K562 (cell line): Measurements from ENCODE around the gene BRDT. TPM values are rescaled to one million over a fixed set of nuclear protein-coding genes. Genes with fewer than 3 reads are reported as not detected.
"Not testable (repeated sequence)": the region's sequence is repeated elsewhere in the genome, so short reads cannot be mapped to it uniquely, and the experiment has no call there.

Source experiments
- ATAC-seq: fragments of 200-7000 bp; cut with Tn5 transposase; 3 replicates; pipeline ENCODE4 v1.9.1; 2020; ENCODE audit warnings: moderate library complexity
- BruUV-seq: library from RNA; stranded (reverse); fragments of 400-500 nt; replicated peaks from 2 replicates; lab custom pipeline; 2021; lab: Mats Ljungman, UMichigan
- CTCF ChIA-PET: fragments of 300-600 bp; formaldehyde crosslinking; extraction: SDS; loops from one replicate; lab custom pipeline; 2021; ENCODE audit warnings: low intra/inter-chr PET ratio; lab: Yijun Ruan, JAX
- POLR2A ChIA-PET: fragments of 300-600, 350-650 bp; sonication (Branson Sonifier 250); formaldehyde crosslinking; extraction: SDS; loops from one replicate; lab custom pipeline; 2021; ENCODE audit warnings: antibody characterized with exemption, inconsistent platforms; lab: Yijun Ruan, JAX
- DNase-seq, 4 experiments: peaks; one replicate each; pipeline versions ENCODE4 v3.0.0 to v3.0.0-alpha.2; 2011 to 2018; ENCODE audit warnings: low spot score in 3 of 4, mixed read lengths in 3 of 4; ENCODE audit errors: extremely low read depth in 1 of 4
- FAIRE-seq: peaks from 2 replicates; lab custom pipeline; 2011; peaks lifted over from hg19 to GRCh38; lab: Jason Lieb, UNC
- H2AFZ ChIP-seq: 2 replicates; pipeline ENCODE4 v1.6.0; 2011; ENCODE audit warnings: low read depth, low read length, control low read depth, inconsistent platforms
- H3K27ac ChIP-seq: fragments of 200-600 bp; 3 replicates; pipeline ENCODE4 v1.8.0; 2011; ENCODE audit warnings: low read depth, mild to moderate bottlenecking, control low read depth, inconsistent platforms, low read length, moderate library complexity, mixed read lengths; ENCODE audit errors: extremely low read depth
- H3K27me3 ChIP-seq, 2 experiments: fragments of 300-600 bp in 1 of 2; 2 replicates in 1 of 2; 3 replicates in 1 of 2; pipeline versions ENCODE4 v1.6.0 to v1.8.0; 2011; ENCODE audit warnings: inconsistent platforms in 2 of 2, low read length in 2 of 2, mild to moderate bottlenecking in 1 of 2, mixed read lengths in 1 of 2, moderate library complexity in 1 of 2; ENCODE audit not compliant: control insufficient read depth in 2 of 2, insufficient read depth in 2 of 2
- H3K36me3 ChIP-seq: fragments of 300-600 bp; 3 replicates; pipeline ENCODE4 v1.8.0; 2011; ENCODE audit warnings: mild to moderate bottlenecking, low read length, inconsistent platforms; ENCODE audit not compliant: control insufficient read depth, insufficient read depth
- H3K4me1 ChIP-seq, 2 experiments: fragments of 200-600 bp in 1 of 2; replicated peaks in 1 of 2; 2 replicates in 1 of 2; 3 replicates in 1 of 2; pipeline versions ENCODE4 v1.5.1 to v1.8.0; 2011; ENCODE audit warnings: inconsistent platforms in 2 of 2, low read length in 2 of 2, mild to moderate bottlenecking in 1 of 2, mixed read lengths in 1 of 2, moderate library complexity in 1 of 2; ENCODE audit not compliant: control insufficient read depth in 2 of 2, insufficient read depth in 2 of 2
- H3K4me2 ChIP-seq: 2 replicates; pipeline ENCODE4 v1.6.1; 2011; ENCODE audit warnings: low read length, control low read depth, inconsistent platforms, mixed read lengths; ENCODE audit not compliant: insufficient read depth
- H3K4me3 ChIP-seq: fragments of 200-600 bp; sonication (generic), shearing (Covaris generic); 2 replicates; pipeline ENCODE4 v1.5.1; 2016; ENCODE audit warnings: control low read depth, inconsistent platforms
- H3K79me2 ChIP-seq: fragments of 200-600 bp; 3 replicates; pipeline ENCODE4 v1.8.0; 2011; ENCODE audit warnings: low read length, inconsistent platforms; ENCODE audit not compliant: control insufficient read depth, insufficient read depth
- H3K9ac ChIP-seq, 2 experiments: 2 replicates each; pipeline versions ENCODE4 v1.6.0 to v1.6.1; 2011; ENCODE audit warnings: low read depth in 2 of 2, low read length in 2 of 2, control low read depth in 1 of 2, inconsistent platforms in 1 of 2, mild to moderate bottlenecking in 1 of 2, mixed read lengths in 1 of 2; ENCODE audit not compliant: insufficient read depth in 1 of 2
- H3K9me1 ChIP-seq: one replicate; pipeline ENCODE4 v1.6.0; 2011; ENCODE audit warnings: inconsistent platforms, mild to moderate bottlenecking, low read length, moderate library complexity; ENCODE audit not compliant: control insufficient read depth, insufficient read depth
- H3K9me3 ChIP-seq: replicated peaks from 2 replicates; pipeline ENCODE4 v1.5.1; 2011; ENCODE audit warnings: low read depth, low read length, inconsistent platforms; ENCODE audit not compliant: control insufficient read depth, insufficient read depth
- H4K20me1 ChIP-seq: replicated peaks from 2 replicates; pipeline ENCODE4 v1.6.1; 2011; ENCODE audit warnings: low read length, inconsistent platforms, mixed read lengths; ENCODE audit not compliant: control insufficient read depth, insufficient read depth
- CEBPB ChIP-seq: fragments of 450-650 bp; IDR thresholded peaks from 2 replicates; pipeline ENCODE4 v1.6.1; 2016; ENCODE audit warnings: missing genetic modification characterization, missing compliant biosample characterization
- FOXP1 ChIP-seq: sonication (generic); formaldehyde crosslinking; IDR thresholded peaks from 2 replicates; pipeline ENCODE4 v1.8.0; 2022; ENCODE audit warnings: mild to moderate bottlenecking, missing genetic modification reagents
- GABPB2 ChIP-seq: fragments of 250-450 bp; sonication (Bioruptor Pico); conservative IDR thresholded peaks from 2 replicates; pipeline ENCODE4 v1.5.1; 2021; ENCODE audit warnings: mild to moderate bottlenecking
- HOXB6 ChIP-seq: fragments of 250-450 bp; sonication (Bioruptor Pico); IDR thresholded peaks from 2 replicates; pipeline ENCODE4 v1.5.1; 2022; ENCODE audit warnings: mild to moderate bottlenecking, borderline replicate concordance
- KAT2B ChIP-seq: IDR thresholded peaks from one replicate; pipeline ENCODE4 v1.6.1; 2012; ENCODE audit warnings: low read depth, mild to moderate bottlenecking, control low read depth, inconsistent platforms, low read length, moderate library complexity
- KLF16 ChIP-seq: IDR thresholded peaks from 2 replicates; pipeline ENCODE4 v1.6.1; 2016; ENCODE audit warnings: antibody characterized with exemption
- MBD1 ChIP-seq: fragments of 250-450 bp; sonication (Bioruptor Pico); IDR thresholded peaks from 2 replicates; pipeline ENCODE4 v1.8.0; 2022; ENCODE audit warnings: inconsistent platforms
- OTX1 ChIP-seq: fragments of 450-650 bp; formaldehyde crosslinking; IDR thresholded peaks from 2 replicates; pipeline ENCODE4 v1.4.0; 2022; ENCODE audit warnings: mild to moderate bottlenecking
- PCBP1 ChIP-seq: fragments of 200-400 bp; formaldehyde crosslinking; IDR thresholded peaks from 2 replicates; pipeline ENCODE4 v1.6.1; 2018; ENCODE audit warnings: mild to moderate bottlenecking, low read depth, low read length; ENCODE audit not compliant: poor library complexity, severe bottlenecking
- PHF8 ChIP-seq: fragments of 200-600 bp; sonication (generic); IDR thresholded peaks from 2 replicates; pipeline ENCODE4 v1.6.1; 2012; ENCODE audit warnings: mixed run types, mild to moderate bottlenecking, inconsistent platforms, low read length, moderate library complexity, borderline replicate concordance
- SIX5 ChIP-seq, 2 experiments: IDR thresholded peaks; 2 replicates each; pipeline ENCODE4 v1.6.1; 2011; ENCODE audit warnings: low read length in 2 of 2, borderline replicate concordance in 1 of 2, low read depth in 1 of 2, mild to moderate bottlenecking in 1 of 2, moderate library complexity in 1 of 2; ENCODE audit not compliant: insufficient read depth in 1 of 2
- SLC30A9 ChIP-seq: fragments of 250-450 bp; sonication (Bioruptor Pico); IDR thresholded peaks from 2 replicates; pipeline ENCODE4 v1.8.0; 2022; ENCODE audit warnings: mild to moderate bottlenecking, moderate library complexity
- SUPT5H ChIP-seq: fragments of 450-650 bp; IDR thresholded peaks from 2 replicates; pipeline ENCODE4 v1.6.1; 2016
- WGBS: fragments of 100-300 bp; shearing (Covaris generic); methylation state at CpG from one replicate; pipeline ENCODE4 v1.1.6; 2016; ENCODE audit warnings: low coverage, mixed read lengths; ENCODE audit not compliant: insufficient coverage; ENCODE audit errors: missing lambda C conversion rate; 5-methylcytosine and 5-hydroxymethylcytosine counted together
- in situ Hi-C: fragments of 300-500 bp; cut with MboI; formaldehyde crosslinking; loops from 4 replicates; pipeline ENCODE4 v1.15.0; 2018; ENCODE audit warnings: inconsistent platforms, mixed read lengths
- intact Hi-C: fragments of 100-400 bp; cut with micrococcal nuclease; formaldehyde crosslinking; loops from 2 replicates; pipeline ENCODE4 v1.14.2; 2022
- polyA plus RNA-seq, 8 experiments: library from polyadenylated mRNA; depleted of rRNA in 4 of 8; stranded (reverse) in 5 of 8; unstranded in 3 of 8; fragments of >200 nt; fragmentation: Nextera tagmentation in 2 of 8; fragmentation: Illumina TruSeq in 1 of 8; extraction: Ambion mirVana in 2 of 8; extraction: Trizol in 1 of 8; gene quantifications; 2 replicates each; pipeline versions ENCODE4 v1.2.1 to v1.2.3, GENCODE V29; 2011 to 2014; ENCODE audit warnings: inconsistent platforms in 1 of 8, missing spikeins in 1 of 8
- total RNA-seq, 7 experiments: library from RNA; depleted of rRNA in 6 of 7; stranded (reverse); fragments of >200 nt in 6 of 7; fragmentation: Illumina TruSeq in 2 of 7; extraction: Trizol in 2 of 7; gene quantifications; 2 replicates each; pipeline versions ENCODE4 v1.2.1 to v1.2.3, GENCODE V29; 2011 to 2021; ENCODE audit warnings: low replicate concordance in 1 of 7

BRDT gene
- total and polyA plus RNA-seq, 9 of the 15 experiments (the other 6 are each of a cell fraction or from before 2014, with no cell fraction given), result 0.01 TPM; not detected in 8

- FAIRE-seq, H3K4me1 ChIP-seq, intact Hi-C loops, H3K9me3 ChIP-seq, POLR2A ChIA-PET, H3K36me3 ChIP-seq, H4K20me1 ChIP-seq, in situ Hi-C loops, CTCF ChIA-PET, H3K4me2 ChIP-seq, H2AFZ ChIP-seq, BruUV-seq, H3K9me1 ChIP-seq, ATAC-seq, H3K27ac ChIP-seq, DNase-seq, H3K79me2 ChIP-seq, H3K9ac ChIP-seq, H3K4me3 ChIP-seq: not testable (repeated sequence)
- 13% methylated on average over 14 of the region's 29 CpGs for WGBS
- H3K27me3 ChIP-seq, result peaks cover 10 to 25% of the 10 kb centered on the region in 2 experiments; a peak in 4 of 5 replicates
These were observed 76.8 kb downstream of the BRDT start for GRCh38 chr1:92026042-92026441.

DNA sequence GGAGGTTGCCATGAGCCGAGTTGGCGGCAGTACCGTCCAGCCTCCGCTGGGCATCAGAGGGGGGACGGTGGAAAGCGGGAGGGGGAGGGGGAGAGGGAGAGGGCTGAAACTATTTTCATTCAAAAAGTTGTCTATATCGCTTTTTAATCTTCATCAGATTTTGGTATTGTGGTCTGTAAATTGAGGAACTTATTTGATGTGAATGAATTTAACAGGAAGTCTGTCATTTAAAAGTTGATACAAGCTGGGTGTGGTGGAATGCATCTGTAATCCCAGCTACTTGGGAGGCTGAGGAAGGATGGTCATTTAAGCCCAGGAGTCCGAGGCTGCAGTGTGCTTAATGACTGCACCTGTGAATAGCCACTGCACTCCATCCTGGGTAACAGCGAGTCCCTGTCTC is 77.6 kb downstream of the BRDT start:
- CTCF ChIA-PET, result no interaction called here
- no peak overlapping the region for H3K4me3 ChIP-seq
- no peak for ATAC-seq
- no peak overlapping the region for H2AFZ ChIP-seq
- peaks cover 10 to 25% of the 10 kb centered on the region in 2 experiments for H3K27me3 ChIP-seq
- no peaks in the 10 kb centered on the region for H4K20me1 ChIP-seq
- DNase-seq, result no peak
- POLR2A ChIA-PET, result no interaction called here
- 6% methylated on average over 7 of the region's 9 CpGs for whole genome bisulfite sequencing
- H3K79me2 ChIP-seq, result no peaks in the 10 kb centered on the region
- no peak overlapping the region for H3K27ac ChIP-seq
- no peaks in the 10 kb centered on the region; the same call in 1 of the 2 replicates for H3K9me3 ChIP-seq
- H3K9ac ChIP-seq, result no peak overlapping the region
- no TSS peak for BruUV-seq
- in situ Hi-C loops, result no loop called here
- no peak overlapping the region for H3K4me2 ChIP-seq
- no peaks in the 10 kb centered on the region for H3K36me3 ChIP-seq
- H3K9me1 ChIP-seq, result no peaks in the 10 kb centered on the region
- peaks cover 0 to 7% of the 10 kb centered on the region in 2 experiments; a peak in 2 of 5 replicates for H3K4me1 ChIP-seq
- intact Hi-C loops, result no loop called here
- FAIRE-seq, result no peak
- TF ChIP-seq SLC30A9 (CRISPR knock-in tag) (no peak), MBD1 (CRISPR knock-in tag) (no peak), KAT2B (no peak), PHF8 (no peak), PCBP1 (no peak), OTX1 (no peak), FOXP1 (no peak), GABPB2 (CRISPR knock-in tag) (no peak), CEBPB (tag) (no peak), HOXB6 (CRISPR knock-in tag) (no peak), KLF16 (no peak), SUPT5H (no peak), SIX5 (IDR thresholded peaks at IDR 0.05; ENCODE audit: borderline replicate concordance in 1 of 2, insufficient read depth in 1 of 2, low read depth in 1 of 2, low read length in 2 of 2) (no peak)
